ENCODE measurements around the gene NAA38.

Gene NAA38, protein sequence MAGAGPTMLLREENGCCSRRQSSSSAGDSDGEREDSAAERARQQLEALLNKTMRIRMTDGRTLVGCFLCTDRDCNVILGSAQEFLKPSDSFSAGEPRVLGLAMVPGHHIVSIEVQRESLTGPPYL

DNA sequence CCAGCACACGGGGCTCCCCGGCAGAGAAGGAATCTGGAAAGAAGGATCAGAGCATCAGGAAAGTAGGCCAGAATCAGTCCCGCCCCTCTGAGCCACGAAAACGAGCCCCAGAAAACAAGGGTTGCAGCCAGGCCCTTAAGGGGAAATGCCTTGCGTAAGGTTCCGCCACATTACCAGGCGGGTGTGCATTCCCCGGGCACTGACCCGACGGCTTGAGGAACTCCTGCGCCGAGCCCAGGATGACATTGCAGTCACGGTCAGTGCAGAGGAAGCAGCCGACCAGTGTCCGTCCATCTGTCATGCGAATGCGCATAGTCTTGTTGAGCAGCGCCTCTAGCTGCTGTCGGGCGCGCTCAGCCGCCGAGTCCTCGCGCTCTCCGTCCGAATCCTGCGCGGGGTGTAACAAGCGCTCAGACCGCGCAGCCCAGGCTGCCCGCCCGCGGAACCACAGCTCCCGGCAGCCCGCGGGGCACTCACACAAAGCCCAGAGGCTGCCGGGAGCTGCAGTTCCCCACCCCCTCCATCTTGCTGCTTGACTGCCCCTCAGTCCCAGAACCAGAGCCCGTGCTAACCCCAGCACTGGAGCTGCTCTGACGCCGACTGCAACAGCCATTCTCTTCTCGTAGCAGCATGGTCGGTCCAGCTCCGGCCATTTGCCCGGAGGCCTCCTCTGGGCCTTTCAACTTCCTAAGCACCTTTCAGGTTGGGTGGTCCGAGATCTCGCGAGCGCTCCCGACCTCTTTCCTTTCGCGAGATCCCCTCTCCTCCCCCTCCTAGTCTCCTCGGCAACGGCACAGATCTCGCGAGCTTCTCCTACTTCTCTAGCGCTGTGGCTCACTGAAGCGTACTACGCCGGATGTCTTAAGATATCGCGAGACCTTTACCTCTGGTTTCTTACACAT is at the start of gene NAA38:
Gene NAA38 (minus strand): TSS at position 749 of the 902 bp plus-strand sequence. CDS start 96 bp downstream, at position 653.
- Histone ChIP-seq H2AFZ (ENCODE audit: low read depth) (peak within 1 kb of the TSS; percentile 41; the same call in 1 of the 2 replicates), H3K36me3 (ENCODE audit: insufficient read depth) (no peaks in the 10 kb centered on the region), H3K4me1 (ENCODE audit: low read depth, poor library complexity, severe bottlenecking) (no peaks in the 10 kb centered on the region), H3K9ac (peak within 1 kb of the TSS; percentile 55; the same call in 1 of the 2 replicates), H3K4me3 (IDR thresholded peaks at IDR 0.05; ENCODE audit: insufficient read depth, low read depth, low read length) (no peak within 1 kb of the TSS), H4K20me1 (ENCODE audit: insufficient read depth) (no peaks in the 10 kb centered on the region), H3K79me2 (ENCODE audit: insufficient read depth, low read depth) (no peaks in the 10 kb centered on the region), H3K4me2 (0 out of 2 replicates have a peak within 1 kb of the TSS, but pooled peaks have one; percentile 13), H3K27me3 (ENCODE audit: insufficient read depth, low read depth) (no peaks in the 10 kb centered on the region), H3K27ac (peak within 1 kb of the TSS; percentile 50; the same call in 1 of the 2 replicates)
- TF ChIP-seq, protein P1, sequence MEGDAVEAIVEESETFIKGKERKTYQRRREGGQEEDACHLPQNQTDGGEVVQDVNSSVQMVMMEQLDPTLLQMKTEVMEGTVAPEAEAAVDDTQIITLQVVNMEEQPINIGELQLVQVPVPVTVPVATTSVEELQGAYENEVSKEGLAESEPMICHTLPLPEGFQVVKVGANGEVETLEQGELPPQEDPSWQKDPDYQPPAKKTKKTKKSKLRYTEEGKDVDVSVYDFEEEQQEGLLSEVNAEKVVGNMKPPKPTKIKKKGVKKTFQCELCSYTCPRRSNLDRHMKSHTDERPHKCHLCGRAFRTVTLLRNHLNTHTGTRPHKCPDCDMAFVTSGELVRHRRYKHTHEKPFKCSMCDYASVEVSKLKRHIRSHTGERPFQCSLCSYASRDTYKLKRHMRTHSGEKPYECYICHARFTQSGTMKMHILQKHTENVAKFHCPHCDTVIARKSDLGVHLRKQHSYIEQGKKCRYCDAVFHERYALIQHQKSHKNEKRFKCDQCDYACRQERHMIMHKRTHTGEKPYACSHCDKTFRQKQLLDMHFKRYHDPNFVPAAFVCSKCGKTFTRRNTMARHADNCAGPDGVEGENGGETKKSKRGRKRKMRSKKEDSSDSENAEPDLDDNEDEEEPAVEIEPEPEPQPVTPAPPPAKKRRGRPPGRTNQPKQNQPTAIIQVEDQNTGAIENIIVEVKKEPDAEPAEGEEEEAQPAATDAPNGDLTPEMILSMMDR (conservative IDR thresholded peaks at IDR 0.05; ENCODE audit: low read depth, low read length) = no peak

DNA sequence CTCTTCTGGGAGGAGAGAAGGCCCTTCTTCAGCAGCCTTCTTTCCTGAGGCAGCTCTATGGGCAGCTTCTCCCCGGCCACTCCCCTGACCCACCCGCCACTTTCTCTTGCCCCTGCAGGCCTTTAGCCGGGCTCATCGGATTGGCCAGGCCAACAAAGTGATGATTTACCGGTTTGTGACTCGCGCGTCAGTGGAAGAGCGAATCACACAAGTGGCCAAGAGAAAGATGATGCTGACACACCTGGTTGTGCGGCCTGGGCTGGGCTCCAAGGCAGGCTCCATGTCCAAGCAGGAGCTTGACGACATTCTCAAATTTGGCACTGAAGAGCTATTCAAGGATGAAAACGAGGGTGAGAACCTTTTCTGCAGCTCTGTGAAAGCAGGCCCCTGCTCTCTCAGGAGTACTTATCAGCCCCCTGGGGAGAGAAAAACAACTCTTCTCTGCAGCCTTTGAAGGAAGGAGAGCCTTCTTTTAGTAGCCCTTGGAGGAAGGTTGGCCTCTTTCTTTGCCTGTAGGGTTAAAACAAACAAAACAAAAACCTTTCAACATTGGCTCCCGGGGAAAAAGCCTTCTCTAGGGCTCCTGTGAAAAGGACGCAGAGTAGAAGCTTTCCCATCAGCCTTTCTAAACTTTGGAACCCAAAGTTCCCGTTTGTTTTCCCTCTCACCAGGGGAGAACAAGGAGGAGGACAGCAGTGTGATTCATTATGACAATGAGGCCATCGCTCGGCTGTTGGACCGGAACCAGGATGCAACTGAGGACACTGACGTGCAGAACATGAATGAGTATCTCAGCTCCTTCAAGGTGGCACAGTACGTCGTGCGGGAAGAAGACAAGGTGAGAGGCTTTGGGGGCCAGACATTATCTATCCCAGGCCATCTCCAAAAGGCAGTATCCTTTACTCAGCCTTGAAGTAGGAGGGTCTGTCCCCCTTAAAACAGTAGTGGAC is 46.1 kb upstream of the NAA38 start:
- Histone ChIP-seq H3K79me2 (ENCODE audit: insufficient read depth, low read depth) (no peaks in the 10 kb centered on the region), H3K4me2 (no peak overlapping the region), H3K4me3 (IDR thresholded peaks at IDR 0.05; ENCODE audit: insufficient read depth, low read depth, low read length) (no peak overlapping the region), H3K27me3 (ENCODE audit: insufficient read depth, low read depth) (no peaks in the 10 kb centered on the region), H3K27ac (no peak overlapping the region), H2AFZ (ENCODE audit: low read depth) (no peak overlapping the region), H4K20me1 (ENCODE audit: insufficient read depth) (no peaks in the 10 kb centered on the region), H3K36me3 (ENCODE audit: insufficient read depth) (no peaks in the 10 kb centered on the region), H3K4me1 (ENCODE audit: low read depth, poor library complexity, severe bottlenecking) (no peaks in the 10 kb centered on the region), H3K9ac (no peak overlapping the region)
- TF ChIP-seq, protein P1 (conservative IDR thresholded peaks at IDR 0.05; ENCODE audit: low read depth, low read length) = no peak

DNA sequence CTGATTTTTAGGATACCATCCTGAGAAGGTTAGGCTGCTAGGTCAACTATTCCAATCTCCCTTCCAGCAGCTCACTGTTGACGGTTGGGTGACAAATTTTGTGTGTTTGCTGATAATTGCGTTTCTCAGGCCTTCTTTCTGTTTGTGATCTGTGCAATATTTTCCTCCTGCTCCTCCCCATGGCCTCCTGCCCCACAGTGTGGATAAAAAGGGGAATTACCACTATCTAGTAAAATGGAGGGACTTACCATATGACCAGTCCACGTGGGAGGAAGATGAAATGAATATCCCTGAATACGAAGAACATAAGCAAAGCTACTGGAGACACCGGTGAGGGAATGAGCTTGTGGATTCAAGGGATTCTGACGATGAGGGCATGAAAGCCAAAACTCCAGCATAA is 40.4 kb upstream of the NAA38 start:
- no peak overlapping the region for H2AFZ ChIP-seq (ENCODE audit: low read depth)
- H3K27ac ChIP-seq = no peak overlapping the region
- no peak overlapping the region for H3K4me3 ChIP-seq (IDR thresholded peaks at IDR 0.05; ENCODE audit: insufficient read depth, low read depth, low read length)
- no peaks in the 10 kb centered on the region for H3K4me1 ChIP-seq (ENCODE audit: low read depth, poor library complexity, severe bottlenecking)
- no peaks in the 10 kb centered on the region for H3K79me2 ChIP-seq (ENCODE audit: insufficient read depth, low read depth)
- TF ChIP-seq, protein P1 (conservative IDR thresholded peaks at IDR 0.05; ENCODE audit: low read depth, low read length) = no peak
- H3K36me3 ChIP-seq (ENCODE audit: insufficient read depth) = no peaks in the 10 kb centered on the region
- H3K9ac ChIP-seq = no peak overlapping the region
- H3K27me3 ChIP-seq (ENCODE audit: insufficient read depth, low read depth) = no peaks in the 10 kb centered on the region
- no peaks in the 10 kb centered on the region for H4K20me1 ChIP-seq (ENCODE audit: insufficient read depth)
- H3K4me2 ChIP-seq = no peak overlapping the region

DNA sequence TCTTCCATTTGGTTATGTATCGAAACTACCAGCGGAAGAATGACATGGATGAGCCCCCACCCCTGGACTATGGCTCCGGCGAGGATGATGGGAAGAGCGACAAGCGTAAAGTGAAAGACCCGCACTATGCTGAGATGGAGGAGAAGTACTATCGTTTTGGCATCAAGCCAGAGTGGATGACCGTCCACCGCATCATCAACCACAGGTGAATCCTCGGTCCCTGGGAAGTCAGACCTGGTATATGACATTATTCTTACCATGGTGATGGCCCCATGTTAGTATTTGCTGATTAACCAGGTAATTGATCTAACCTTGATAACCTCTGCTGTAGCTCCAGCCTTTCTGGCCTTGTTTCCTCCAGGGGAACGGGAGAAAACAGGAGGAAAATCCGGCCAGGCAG is 39.7 kb upstream of the NAA38 start:
- no peak overlapping the region for H3K4me2 ChIP-seq
- H3K4me1 ChIP-seq (ENCODE audit: low read depth, poor library complexity, severe bottlenecking) = no peaks in the 10 kb centered on the region
- H3K9ac ChIP-seq = no peak overlapping the region
- H3K36me3 ChIP-seq (ENCODE audit: insufficient read depth) = no peaks in the 10 kb centered on the region
- no peaks in the 10 kb centered on the region for H3K27me3 ChIP-seq (ENCODE audit: insufficient read depth, low read depth)
- H4K20me1 ChIP-seq (ENCODE audit: insufficient read depth) = no peaks in the 10 kb centered on the region
- H3K27ac ChIP-seq = no peak overlapping the region
- no peak overlapping the region for H2AFZ ChIP-seq (ENCODE audit: low read depth)
- no peak overlapping the region for H3K4me3 ChIP-seq (IDR thresholded peaks at IDR 0.05; ENCODE audit: insufficient read depth, low read depth, low read length)
- TF ChIP-seq, protein P1 (conservative IDR thresholded peaks at IDR 0.05; ENCODE audit: low read depth, low read length) = no peak
- H3K79me2 ChIP-seq (ENCODE audit: insufficient read depth, low read depth) = no peaks in the 10 kb centered on the region
